ENCODE data around the gene SMC1B. TPM values are rescaled to one million over a fixed set of nuclear protein-coding genes. Genes with fewer than 3 reads are reported as not detected.
"Not testable (repeated sequence)": the region's sequence is repeated elsewhere in the genome, so short reads cannot be mapped to it uniquely, and the experiment has no call there.

SMC1B gene, protein sequence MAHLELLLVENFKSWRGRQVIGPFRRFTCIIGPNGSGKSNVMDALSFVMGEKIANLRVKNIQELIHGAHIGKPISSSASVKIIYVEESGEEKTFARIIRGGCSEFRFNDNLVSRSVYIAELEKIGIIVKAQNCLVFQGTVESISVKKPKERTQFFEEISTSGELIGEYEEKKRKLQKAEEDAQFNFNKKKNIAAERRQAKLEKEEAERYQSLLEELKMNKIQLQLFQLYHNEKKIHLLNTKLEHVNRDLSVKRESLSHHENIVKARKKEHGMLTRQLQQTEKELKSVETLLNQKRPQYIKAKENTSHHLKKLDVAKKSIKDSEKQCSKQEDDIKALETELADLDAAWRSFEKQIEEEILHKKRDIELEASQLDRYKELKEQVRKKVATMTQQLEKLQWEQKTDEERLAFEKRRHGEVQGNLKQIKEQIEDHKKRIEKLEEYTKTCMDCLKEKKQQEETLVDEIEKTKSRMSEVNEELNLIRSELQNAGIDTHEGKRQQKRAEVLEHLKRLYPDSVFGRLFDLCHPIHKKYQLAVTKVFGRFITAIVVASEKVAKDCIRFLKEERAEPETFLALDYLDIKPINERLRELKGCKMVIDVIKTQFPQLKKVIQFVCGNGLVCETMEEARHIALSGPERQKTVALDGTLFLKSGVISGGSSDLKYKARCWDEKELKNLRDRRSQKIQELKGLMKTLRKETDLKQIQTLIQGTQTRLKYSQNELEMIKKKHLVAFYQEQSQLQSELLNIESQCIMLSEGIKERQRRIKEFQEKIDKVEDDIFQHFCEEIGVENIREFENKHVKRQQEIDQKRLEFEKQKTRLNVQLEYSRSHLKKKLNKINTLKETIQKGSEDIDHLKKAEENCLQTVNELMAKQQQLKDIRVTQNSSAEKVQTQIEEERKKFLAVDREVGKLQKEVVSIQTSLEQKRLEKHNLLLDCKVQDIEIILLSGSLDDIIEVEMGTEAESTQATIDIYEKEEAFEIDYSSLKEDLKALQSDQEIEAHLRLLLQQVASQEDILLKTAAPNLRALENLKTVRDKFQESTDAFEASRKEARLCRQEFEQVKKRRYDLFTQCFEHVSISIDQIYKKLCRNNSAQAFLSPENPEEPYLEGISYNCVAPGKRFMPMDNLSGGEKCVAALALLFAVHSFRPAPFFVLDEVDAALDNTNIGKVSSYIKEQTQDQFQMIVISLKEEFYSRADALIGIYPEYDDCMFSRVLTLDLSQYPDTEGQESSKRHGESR
- total RNA-seq: under 0.01 TPM in 2 replicates

DNA sequence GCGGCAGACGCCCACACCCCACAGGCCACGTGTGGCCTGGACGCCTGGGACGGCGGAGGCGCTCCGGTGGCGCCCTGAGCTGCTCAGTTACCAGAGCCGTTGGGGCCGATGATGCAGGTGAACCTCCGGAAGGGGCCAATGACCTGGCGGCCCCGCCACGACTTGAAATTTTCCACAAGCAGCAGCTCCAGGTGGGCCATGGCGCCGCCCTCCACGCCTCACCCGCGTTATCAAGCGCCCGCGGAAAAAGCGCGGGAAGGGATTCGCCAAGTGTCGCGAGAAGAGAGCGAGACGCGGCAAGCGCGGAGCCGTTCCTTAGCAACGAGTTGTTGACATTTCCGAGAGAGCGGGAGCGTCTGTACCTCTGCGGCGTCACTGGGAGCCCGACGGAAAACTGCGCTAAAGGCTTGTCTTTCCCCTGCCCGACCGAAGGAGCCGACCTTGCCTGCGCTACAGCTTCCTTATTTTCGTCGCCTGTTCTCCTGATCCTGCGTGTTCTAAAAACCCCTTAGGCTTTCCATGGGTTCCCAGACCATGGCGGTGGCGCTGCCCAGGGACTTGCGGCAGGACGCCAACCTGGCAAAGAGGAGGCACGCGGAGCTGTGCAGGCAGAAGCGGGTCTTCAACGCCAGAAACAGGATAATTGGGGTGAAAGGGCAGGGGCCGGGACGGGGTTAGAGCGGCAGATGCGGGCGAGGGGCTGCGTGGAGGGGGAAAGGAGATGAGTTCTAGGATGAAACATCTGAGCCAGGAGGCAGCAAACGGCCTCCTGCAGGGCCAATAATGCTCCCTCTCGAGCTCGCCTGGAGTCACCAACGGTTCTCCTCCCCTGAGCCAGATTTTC lies at the start of gene SMC1B, which contains the start of gene RIBC2:
SMC1B (minus strand) TSS at position 232 of the 844 bp plus-strand sequence; CDS start at position 200, 32 bp downstream.
RIBC2 (plus strand) TSS at position 326 of the 844 bp plus-strand sequence; CDS start at position 520, 194 bp downstream.
- peak; percentile 65 to 72 for DNase-seq (ENCODE audit: low read depth in 2 of 2)

DNA sequence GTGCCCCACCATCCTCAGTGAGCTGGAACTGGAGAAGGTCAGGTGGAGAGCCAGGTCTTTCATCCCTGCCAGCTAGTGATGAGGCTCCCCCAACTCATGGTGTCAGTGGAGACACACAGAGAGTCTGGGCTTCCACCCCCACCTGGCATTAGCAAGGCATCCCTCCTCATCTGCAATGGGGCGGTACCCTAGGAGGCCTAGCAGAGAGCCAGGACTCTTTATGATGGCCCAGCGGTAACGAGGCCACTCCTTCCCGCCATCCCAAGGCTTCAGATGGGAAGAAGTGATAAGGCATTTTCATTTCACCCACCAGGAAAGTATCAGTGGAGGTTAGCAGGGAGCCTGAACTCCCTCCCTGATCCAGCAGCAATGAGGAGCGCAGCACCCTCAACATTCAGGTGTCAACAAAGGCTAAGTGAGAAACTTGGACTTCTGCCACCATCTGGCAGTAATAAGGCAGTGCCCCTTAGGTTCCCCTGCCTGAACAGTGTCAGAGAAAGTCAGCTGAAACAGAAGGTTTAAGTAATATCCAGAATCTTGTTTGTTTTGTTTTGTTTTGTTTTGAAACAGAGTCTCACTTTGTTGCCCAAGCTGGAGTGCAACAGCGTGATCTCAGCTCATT lies 48.7 kb upstream of the SMC1B start:
- peak in 1 of 2 donors; percentile 5 for DNase-seq (ENCODE audit: low read depth in 2 of 2)

DNA sequence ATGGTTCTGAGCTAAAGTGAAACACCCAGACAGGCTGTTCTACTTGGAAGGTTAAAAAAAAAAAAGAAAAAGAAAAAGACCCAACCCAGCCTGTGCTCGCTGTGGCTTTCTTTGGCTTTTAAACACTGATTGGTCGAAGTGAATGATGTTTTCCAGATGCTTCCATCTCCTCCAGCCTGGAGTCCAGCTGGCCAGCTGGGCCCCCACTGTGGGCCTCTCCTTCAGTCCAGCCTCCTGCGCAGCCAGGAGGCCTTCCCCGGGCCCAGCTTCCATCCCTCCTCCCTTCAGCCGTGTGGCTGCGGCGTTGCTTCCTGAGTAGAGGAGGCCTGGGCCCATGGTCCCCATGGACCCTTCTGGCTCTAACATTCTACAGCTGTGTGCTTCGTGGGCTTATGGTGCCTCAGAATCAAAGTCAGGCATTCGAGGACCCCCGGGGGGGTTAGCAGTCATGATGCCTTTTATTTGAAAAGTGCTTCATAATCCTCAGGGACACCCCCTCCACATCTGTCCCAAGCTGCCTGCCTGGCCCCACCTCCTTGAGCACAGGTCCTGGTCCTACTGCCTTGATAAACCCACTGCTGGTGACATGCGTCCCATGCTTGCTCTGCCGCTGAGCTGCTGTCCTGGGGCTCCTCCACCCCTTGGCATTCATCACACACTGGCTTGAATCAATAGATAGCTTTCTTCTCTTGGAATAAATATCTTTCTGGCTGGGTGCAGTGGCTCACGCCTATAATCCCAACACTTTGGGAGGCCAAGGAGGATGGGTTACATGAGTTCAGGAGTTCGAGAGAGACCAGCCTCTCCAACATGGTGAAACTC lies 47.1 kb upstream of the SMC1B start:
- DNase-seq (ENCODE audit: low read depth in 2 of 2): no peak

DNA sequence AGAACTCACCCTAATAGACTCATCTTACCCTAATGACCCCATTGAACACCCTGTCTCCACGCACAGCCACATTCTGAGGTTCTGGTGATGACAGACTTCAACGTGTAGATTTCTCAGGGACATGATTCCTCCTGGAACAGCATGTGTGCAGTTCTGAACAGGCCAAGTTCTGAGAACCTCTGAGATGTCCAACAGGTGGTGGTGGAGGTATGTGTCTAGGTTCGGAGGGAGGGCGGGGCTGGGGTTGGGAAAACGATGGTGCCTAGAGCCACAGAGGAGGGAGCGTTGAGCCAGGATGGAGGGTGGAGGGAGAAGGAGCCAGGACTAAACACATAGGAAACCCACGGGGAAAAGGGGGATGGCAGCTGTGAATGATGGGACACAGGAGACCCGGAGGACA lies 45.8 kb upstream of the SMC1B start:
- DNase-seq (ENCODE audit: low read depth in 2 of 2): no peak

DNA sequence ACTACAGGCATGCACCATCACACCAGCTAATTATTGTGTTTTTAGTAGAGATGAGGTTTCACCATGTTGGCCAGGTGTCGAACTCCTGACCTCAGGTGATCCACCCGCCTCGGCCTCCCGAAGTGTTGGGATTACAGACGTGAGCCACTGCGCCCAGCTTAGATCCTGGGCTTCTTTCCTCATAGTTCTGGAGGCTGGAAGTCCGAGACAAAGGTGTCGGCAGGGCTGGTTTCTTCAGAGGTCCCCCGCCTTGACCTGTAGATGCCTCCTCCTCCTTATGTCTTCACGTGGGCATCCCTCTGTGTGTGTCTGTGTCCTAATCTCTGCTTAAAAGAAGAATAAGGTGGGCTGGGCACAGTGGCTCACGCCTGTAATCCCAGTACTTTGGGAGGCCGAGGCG lies 45.1 kb upstream of the SMC1B start:
- no peak for DNase-seq (ENCODE audit: low read depth in 2 of 2)

DNA sequence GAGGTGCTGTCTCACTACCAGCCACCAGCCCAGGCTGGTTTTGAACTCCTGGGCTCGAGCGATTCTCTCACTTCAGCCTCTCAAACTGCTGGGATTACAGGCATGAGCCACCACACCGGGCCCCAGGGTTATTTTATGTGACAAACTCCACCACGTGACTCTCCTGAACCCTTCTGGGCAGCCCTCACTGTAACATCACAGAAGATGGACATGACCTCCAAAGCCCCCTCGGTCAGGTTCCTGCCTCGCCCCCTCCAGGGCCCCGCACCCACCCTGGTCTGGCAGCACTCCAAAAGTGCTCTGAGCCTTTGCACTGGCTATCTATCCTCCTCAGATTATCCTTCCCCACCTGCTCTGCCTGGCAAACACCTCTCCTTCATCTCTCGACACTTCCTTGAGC lies 43.4 kb upstream of the SMC1B start:
- no peak for DNase-seq (ENCODE audit: low read depth in 2 of 2)

DNA sequence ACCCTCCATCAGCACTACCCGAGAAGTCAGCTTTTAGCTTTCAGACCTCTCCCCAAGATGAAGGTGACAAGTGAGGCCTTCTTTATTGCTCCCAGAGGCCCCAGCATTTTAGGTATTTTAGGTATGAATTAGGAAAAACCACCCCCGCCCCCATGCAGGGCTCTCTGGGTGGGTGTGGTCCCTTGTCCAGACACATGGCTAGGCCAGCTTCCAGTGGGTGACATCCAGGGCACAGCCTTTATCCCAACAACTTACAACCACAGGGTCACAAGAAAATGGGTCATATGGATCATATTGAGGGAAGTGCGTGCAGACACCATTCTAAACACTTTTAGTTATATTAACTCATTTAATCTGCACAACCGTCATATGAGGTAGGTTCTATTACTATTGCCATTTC lies 42.2 kb upstream of the SMC1B start:
- DNase-seq (ENCODE audit: low read depth in 2 of 2): no peak

DNA sequence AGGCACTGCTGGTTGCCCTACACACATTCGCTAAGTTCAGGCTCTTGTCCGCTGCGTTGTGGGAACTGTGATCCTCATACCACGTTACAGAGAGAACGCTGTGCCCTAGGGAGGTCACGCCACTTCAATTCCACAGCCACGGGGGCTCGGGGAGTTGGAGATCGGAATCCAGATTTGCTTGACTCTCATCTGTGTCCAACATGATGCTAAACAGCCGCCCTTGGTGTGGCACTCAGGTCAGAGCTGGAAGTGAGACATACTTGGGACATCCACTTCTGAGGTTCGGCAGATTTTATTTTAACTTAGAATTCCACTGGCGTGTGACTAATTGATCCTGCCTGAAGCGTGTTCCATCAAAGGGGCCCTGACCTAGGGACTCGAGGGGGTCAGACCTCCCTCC lies 41.8 kb upstream of the SMC1B start:
- no peak for DNase-seq (ENCODE audit: low read depth in 2 of 2)

DNA sequence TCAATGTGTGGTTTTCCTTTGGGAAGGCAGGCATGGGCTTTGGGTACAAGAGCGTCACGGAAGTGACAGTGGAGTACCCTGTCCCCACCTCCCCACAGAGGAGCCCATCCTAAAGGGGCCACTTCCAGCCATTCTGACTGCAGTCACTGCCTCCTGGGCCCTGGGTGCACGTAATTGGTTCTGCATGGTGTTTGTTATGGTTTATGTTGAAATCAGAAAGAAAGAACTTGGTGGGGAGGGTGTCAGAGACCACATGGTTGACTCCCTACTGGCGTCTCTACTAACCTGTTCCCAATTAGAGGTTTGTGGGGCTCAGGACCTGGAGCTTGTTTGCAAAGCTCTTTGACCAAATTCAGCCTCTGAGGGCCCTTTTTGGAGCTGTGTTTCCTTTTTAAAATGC lies 40.9 kb upstream of the SMC1B start:
- DNase-seq (ENCODE audit: low read depth in 2 of 2): no peak

DNA sequence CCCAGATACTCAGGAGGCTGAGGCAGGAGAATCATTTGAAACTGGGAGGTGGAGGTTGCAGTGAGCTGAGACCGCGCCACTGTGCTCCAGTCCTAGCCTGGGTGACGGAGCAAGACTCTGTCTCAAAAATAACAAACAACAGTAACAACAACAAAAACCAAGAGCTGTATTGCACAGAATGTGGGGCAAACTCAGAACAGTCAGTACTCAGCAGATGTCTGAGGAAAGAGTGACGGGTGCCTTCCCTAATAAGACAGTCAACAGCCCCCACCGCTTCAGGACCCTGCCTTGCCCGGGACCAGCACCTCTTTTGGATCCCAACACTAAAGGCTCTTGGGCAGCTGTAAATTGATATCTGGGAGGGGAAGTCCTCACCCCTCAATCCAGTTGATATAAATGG lies 40.4 kb upstream of the SMC1B start:
- no peak for DNase-seq (ENCODE audit: low read depth in 2 of 2)

DNA sequence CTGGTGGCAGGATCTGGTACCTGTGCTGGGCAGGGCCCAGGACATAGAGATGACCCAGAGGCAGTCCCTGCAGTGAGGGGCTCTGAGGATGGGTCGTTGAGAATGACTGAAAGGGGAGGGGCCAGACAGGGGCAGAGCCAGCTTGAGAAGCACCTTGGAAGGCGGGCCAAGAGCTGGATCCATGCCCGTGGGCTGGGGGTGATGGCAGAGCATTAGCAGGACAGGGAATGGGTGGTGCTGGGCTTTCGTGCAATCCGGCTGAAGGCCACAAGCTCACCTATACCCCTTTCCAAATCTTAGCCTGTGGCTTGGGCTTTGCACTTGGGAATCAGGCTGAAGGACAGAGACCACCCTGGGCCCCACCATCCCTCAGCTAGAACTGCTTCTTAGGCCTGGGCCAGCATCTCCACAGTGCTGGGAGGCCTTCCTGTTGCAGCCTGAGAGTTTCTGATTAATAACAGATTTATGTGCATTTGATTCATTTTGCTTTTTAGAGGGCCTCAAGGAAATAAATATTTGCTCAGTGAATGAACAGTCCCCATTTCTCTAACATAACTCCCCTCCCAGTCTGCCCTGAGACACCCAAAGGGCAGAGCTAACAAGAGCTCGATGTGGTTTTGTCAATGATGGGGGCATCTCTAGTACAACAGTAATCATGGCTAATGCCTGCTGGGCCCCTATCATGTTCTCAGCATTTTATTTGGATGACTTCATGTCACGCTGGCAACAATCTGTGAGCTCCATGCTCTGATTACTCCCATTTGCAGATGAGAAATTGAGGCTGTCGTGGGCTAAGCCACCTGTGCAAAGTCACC lies 39.4 kb upstream of the SMC1B start:
- no peak for DNase-seq (ENCODE audit: low read depth in 2 of 2)

DNA sequence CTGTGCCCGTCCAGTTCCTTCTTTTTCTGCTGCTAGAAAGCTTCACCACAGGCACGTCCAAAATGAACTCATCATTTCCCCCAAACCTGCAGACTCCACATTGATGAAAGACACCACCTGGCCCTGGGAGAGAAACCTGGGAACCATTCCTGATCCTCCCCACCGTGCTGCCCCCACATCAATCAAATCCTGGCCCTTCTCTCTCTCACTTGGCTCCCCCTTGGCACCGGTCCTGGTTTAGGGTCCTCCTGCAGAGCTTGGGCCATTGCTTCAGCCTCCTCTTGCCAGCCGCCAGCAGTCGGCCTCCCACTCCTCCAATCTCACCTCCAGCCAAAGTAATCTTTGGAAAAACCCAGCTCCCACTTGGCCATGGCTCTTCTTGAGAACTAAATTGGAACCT lies 38.6 kb upstream of the SMC1B start:
- no peak for DNase-seq (ENCODE audit: low read depth in 2 of 2)

DNA sequence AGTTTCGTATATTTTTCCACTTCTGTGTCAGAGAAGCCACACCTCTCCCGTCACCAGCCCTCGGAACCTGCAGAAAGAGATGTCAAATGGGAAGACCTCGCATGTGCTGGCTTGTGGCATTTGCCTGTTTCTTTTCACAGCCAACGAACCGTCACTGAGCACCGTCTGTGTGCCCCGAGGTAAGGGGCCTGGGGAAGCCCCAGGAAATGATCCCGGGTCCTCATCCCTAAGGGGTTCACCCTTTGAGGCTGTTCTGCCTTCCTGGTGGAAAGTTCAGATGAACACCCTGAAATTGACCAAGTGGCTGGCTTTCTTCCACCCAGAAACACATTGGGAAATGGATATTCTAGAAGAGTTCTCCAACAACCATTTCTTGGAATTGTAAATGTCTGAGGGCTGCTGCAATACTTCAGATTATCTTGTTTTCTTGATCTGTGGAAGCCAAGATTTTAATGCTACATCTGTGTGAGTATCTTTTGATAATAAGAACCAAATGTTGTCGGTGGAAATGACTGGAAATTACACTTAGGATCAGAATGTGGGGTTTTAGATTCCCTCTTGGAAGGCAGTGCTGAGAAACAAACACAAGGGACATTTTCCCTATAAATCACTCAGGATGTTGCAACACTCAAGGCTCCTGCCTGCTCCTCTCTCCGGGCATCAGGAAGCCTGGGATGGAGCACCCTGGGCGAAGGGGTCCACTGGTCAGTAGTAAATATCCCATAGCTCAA lies 37.7 kb upstream of the SMC1B start:
- DNase-seq (ENCODE audit: low read depth in 2 of 2): no peak

DNA sequence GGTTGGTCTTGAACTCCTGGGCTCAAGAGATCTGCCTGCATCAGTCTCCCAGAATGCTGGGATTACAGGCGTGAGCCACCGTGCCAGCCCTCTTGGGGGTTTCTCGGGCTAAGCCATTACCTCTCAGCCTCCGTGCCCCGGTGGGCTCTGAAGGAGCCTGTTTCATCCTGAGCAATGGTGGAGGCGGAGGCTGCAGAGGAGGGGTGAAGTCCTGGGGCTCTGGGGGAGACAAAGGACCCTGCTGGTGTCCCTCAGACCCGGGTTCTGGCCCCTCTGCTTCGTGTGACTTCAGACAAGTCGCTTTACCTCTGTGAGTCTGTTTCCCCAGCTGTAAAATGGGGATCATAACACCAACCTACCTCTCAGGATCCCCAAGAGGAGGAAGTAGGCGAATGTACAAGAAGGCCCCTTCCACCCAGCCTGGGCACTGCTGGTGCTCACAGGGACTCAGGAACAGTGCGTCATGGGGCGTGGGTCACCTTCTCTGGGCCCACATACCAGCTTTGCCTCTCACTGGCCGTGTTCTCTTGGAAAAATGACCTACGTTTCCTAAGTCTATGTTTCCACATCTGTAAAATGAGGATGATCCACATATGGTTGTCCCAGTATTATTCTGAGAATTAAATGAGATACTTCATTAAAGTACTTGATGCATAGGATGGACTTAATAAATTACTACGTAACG lies 36.8 kb upstream of the SMC1B start:
- DNase-seq (ENCODE audit: low read depth in 2 of 2): no peak

DNA sequence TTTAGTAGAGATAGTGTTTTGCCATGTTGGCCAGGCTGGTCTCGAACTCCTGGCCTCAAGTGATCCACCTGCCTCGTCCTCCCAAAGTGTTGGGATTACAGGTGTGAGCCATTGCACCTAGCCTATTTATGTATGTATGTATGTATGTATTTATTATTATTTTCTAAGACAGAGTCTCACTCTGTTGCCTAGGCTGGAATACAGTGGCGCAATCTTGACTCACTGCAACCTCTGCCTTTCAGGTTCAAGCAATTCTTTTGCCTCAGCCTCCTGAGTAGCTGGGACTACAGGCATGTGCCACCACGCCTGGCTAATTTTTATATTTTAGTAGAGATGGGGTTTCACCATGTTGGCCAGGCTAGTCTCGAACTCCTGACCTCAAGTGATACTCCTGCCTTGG lies 36.0 kb upstream of the SMC1B start:
- DNase-seq (ENCODE audit: low read depth in 2 of 2): not testable (repeated sequence)

DNA sequence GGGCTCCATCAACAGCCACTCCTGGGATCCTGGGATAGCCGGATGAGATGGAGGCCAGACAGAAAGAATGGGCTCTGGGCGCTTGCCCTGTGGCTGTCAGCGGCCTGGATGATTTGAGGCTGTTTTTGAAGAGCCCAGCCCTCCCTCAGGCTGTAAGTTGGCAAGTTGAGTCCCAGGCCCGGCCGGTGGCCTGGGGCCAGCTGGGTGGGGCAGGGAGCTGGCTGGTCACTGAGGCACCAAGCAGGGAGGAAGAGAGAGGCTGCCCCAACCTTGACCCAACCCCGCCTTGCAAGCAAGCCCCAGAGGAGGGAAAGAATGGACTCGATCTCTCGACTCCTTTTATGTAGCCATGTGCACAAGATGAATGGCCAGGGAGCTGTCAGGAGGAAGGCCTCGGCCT lies 35.0 kb upstream of the SMC1B start:
- DNase-seq (ENCODE audit: low read depth in 2 of 2): no peak

DNA sequence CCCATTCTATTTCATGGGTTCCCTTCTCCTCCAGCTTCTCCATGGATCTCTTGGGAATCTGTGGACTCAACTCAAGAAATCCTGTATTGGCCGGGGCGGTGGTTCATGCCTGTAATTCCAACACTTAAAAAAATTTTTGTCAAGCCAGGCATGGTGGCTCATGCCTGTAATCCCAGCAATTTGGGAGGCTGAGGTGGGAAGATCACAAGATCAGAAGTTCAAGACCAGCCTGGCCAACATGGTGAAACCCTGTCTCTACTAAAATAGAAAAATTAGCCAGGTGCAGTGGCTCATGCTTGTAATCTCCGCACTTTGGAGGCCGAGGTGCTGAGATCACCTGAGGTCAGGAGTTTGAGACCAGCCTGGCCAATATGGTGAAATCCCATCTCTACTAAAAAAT lies 34.2 kb upstream of the SMC1B start:
- DNase-seq (ENCODE audit: low read depth in 2 of 2): not testable (repeated sequence)
